HG03521 (cell line): Measurements from ENCODE around the gene DHCR7.

Source experiments
- ATAC-seq: cut with Tn5 transposase; IDR thresholded peaks from one replicate; pipeline ENCODE4 v1.9.1; 2021; ENCODE audit warnings: mild to moderate bottlenecking, moderate library complexity; ENCODE audit not compliant: unreplicated experiment

The DHCR7 gene

GRCh38 chr11:71481101-71481960, 33.1 kb upstream of the DHCR7 start:
- no peak for ATAC-seq

GRCh38 chr11:71478528-71478840, 30.3 kb upstream of the DHCR7 start:
- ATAC-seq, result no peak

GRCh38 chr11:71477641-71478527, 29.7 kb upstream of the DHCR7 start:
- no peak for ATAC-seq

- no peak for ATAC-seq
These were observed 28.9 kb upstream of the DHCR7 start for GRCh38 chr11:71476926-71477640.

- no peak for ATAC-seq
These were observed 27.8 kb upstream of the DHCR7 start for GRCh38 chr11:71476031-71476430.

- no peak for ATAC-seq
These were observed 26.7 kb upstream of the DHCR7 start for GRCh38 chr11:71474771-71475483.

- no peak for ATAC-seq
These were observed 26.1 kb upstream of the DHCR7 start for GRCh38 chr11:71474141-71474770.

GRCh38 chr11:71473793-71474080, 25.5 kb upstream of the DHCR7 start:
- ATAC-seq, result no peak

- ATAC-seq, result no peak
These were observed 25.0 kb upstream of the DHCR7 start for GRCh38 chr11:71472941-71473792.

GRCh38 chr11:71472357-71472885, 24.2 kb upstream of the DHCR7 start:
- no peak for ATAC-seq

- no peak for ATAC-seq
These were observed 22.8 kb upstream of the DHCR7 start for GRCh38 chr11:71470946-71471345.

GRCh38 chr11:71467164-71467563, 19.0 kb upstream of the DHCR7 start:
- ATAC-seq, result no peak

- no peak for ATAC-seq
These were observed 18.2 kb upstream of the DHCR7 start for GRCh38 chr11:71466358-71466757.

GRCh38 chr11:71465054-71465453, 16.9 kb upstream of the DHCR7 start:
- no peak for ATAC-seq

- ATAC-seq, result no peak
These were observed 15.4 kb upstream of the DHCR7 start for GRCh38 chr11:71463331-71464211.

- no peak for ATAC-seq
These were observed 14.5 kb upstream of the DHCR7 start for GRCh38 chr11:71462726-71463125.

- no peak for ATAC-seq
These were observed 13.5 kb upstream of the DHCR7 start for GRCh38 chr11:71461696-71462095.

GRCh38 chr11:71459767-71460320, 11.7 kb upstream of the DHCR7 start:
- ATAC-seq, result no peak
